K562 (cell line): ENCODE results near the gene GNPTAB. TPM values are rescaled to one million over a fixed set of nuclear protein-coding genes. Genes with fewer than 3 reads are reported as not detected.

Experiments used
- CC2D1A ChIP-seq: fragments of 450-650 bp; IDR thresholded peaks from 2 replicates; pipeline ENCODE4 v1.6.1; 2017; ENCODE audit warnings: mild to moderate bottlenecking
- FUS ChIP-seq: fragments of 200-400 bp; formaldehyde crosslinking; optimal IDR thresholded peaks from 2 replicates; pipeline ENCODE3; 2017; ENCODE audit warnings: low read depth, low read length
- GTF3C2 ChIP-seq: IDR thresholded peaks from 3 replicates; pipeline ENCODE4 v1.6.1; 2011; ENCODE audit warnings: borderline replicate concordance, mild to moderate bottlenecking, moderate library complexity; ENCODE audit not compliant: insufficient read length; ENCODE audit errors: extremely low read depth
- HNRNPK ChIP-seq: fragments of 200-400 bp; formaldehyde crosslinking; IDR thresholded peaks from one replicate; pipeline ENCODE4 v1.6.1; 2018; ENCODE audit warnings: mild to moderate bottlenecking, low read depth, low read length; ENCODE audit not compliant: poor library complexity, severe bottlenecking
- MBD1 ChIP-seq: fragments of 250-450 bp; sonication (Bioruptor Pico); IDR thresholded peaks from 2 replicates; pipeline ENCODE4 v1.8.0; 2022; ENCODE audit warnings: inconsistent platforms
- MCM3 ChIP-seq: fragments of 450-650 bp; IDR thresholded peaks from 2 replicates; pipeline ENCODE4 v1.6.1; 2016
- MYC ChIP-seq, 2 experiments: fragments of 250-450 bp in 1 of 2; sonication (Bioruptor Pico) in 1 of 2; IDR thresholded peaks; 2 replicates each; pipeline versions ENCODE4 v1.5.1 to v1.6.1; 2012 to 2021; ENCODE audit warnings: low read depth in 2 of 2, borderline replicate concordance in 1 of 2, improper control_type of control experiment in 1 of 2, low read length in 1 of 2, mild to moderate bottlenecking in 1 of 2, moderate library complexity in 1 of 2
- NCOA2 ChIP-seq, 2 experiments: fragments of 450-650 bp; IDR thresholded peaks; 2 replicates each; pipeline ENCODE4 v1.6.1; 2018; ENCODE audit warnings: mild to moderate bottlenecking in 2 of 2, moderate library complexity in 1 of 2; ENCODE audit not compliant: partially characterized antibody in 2 of 2
- RBM22 ChIP-seq: fragments of 200-400 bp; formaldehyde crosslinking; IDR thresholded peaks from 2 replicates; pipeline ENCODE4 v1.6.1; 2018; ENCODE audit warnings: low read length, low read depth; ENCODE audit not compliant: poor library complexity, severe bottlenecking
- SMAD1 ChIP-seq: fragments of 150-350 bp; IDR thresholded peaks from 2 replicates; pipeline ENCODE4 v1.6.1; 2014; ENCODE audit warnings: low read length, low read depth; ENCODE audit not compliant: partially characterized antibody
- WHSC1 ChIP-seq: IDR thresholded peaks from one replicate; pipeline ENCODE4 v1.6.1; 2012; ENCODE audit warnings: low read length, control low read depth, inconsistent platforms
- ZBTB11 ChIP-seq, 3 experiments: fragments of 200-800 bp in 1 of 3; fragments of 250-450 bp in 1 of 3; fragments of 450-650 bp in 1 of 3; sonication (Bioruptor Pico) in 1 of 3; sonication (Bioruptor generic) in 1 of 3; formaldehyde crosslinking in 1 of 3; IDR thresholded peaks; 2 replicates each; pipeline versions ENCODE4 v1.6.1 to v1.8.0; 2016 to 2022; ENCODE audit warnings: mild to moderate bottlenecking in 2 of 3, missing genetic modification characterization in 2 of 3, missing compliant biosample characterization in 1 of 3, moderate library complexity in 1 of 3
- ZKSCAN3 ChIP-seq: fragments of 250-450 bp; sonication (Bioruptor Pico); IDR thresholded peaks from 2 replicates; pipeline ENCODE4 v1.4.0; 2020
- ZNF431 ChIP-seq: sonication (generic); formaldehyde crosslinking; IDR thresholded peaks from 2 replicates; pipeline ENCODE4 v1.8.0; 2022; ENCODE audit warnings: mild to moderate bottlenecking, missing genetic modification reagents
- ZNF76 ChIP-seq: fragments of 250-450 bp; sonication (Bioruptor Pico); IDR thresholded peaks from 2 replicates; pipeline ENCODE4 v1.4.0; 2020; ENCODE audit warnings: mild to moderate bottlenecking, moderate library complexity, borderline replicate concordance
- polyA plus RNA-seq, 8 experiments: library from polyadenylated mRNA; depleted of rRNA in 4 of 8; stranded (reverse) in 5 of 8; unstranded in 3 of 8; fragments of >200 nt; fragmentation: Nextera tagmentation in 2 of 8; fragmentation: Illumina TruSeq in 1 of 8; extraction: Ambion mirVana in 2 of 8; extraction: Trizol in 1 of 8; gene quantifications; 2 replicates each; pipeline versions ENCODE4 v1.2.1 to v1.2.3, GENCODE V29; 2011 to 2014; ENCODE audit warnings: inconsistent platforms in 1 of 8, missing spikeins in 1 of 8
- total RNA-seq, 7 experiments: library from RNA; depleted of rRNA in 6 of 7; stranded (reverse); fragments of >200 nt in 6 of 7; fragmentation: Illumina TruSeq in 2 of 7; extraction: Trizol in 2 of 7; gene quantifications; 2 replicates each; pipeline versions ENCODE4 v1.2.1 to v1.2.3, GENCODE V29; 2011 to 2021; ENCODE audit warnings: low replicate concordance in 1 of 7
- TF ChIP-seq, protein P1 (sequence below): sonication (generic); formaldehyde crosslinking; IDR thresholded peaks from 2 replicates; pipeline ENCODE4 v1.8.0; 2022; ENCODE audit warnings: mild to moderate bottlenecking, missing genetic modification reagents

Gene GNPTAB
- total and polyA plus RNA-seq, 9 of the 15 experiments (the other 6 are each of a cell fraction or from before 2014, with no cell fraction given), result 5.9 to 23.2 (median 19.3) TPM

GRCh38 chr12:101697197-101697929 is 133.4 kb downstream of the GNPTAB start, which contains the start of gene CHPT1 (continued):
- TF ChIP-seq, protein P1, sequence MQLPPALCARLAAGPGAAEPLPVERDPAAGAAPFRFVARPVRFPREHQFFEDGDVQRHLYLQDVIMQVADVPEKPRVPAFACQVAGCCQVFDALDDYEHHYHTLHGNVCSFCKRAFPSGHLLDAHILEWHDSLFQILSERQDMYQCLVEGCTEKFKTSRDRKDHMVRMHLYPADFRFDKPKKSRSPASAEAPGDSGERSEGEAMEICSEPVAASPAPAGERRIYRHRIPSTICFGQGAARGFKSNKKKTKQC (CRISPR knock-in tag), result no peak
- TF ChIP-seq MCM3, result no peak
- TF ChIP-seq WHSC1, result no peak
- no peak for TF ChIP-seq GTF3C2
- TF ChIP-seq FUS, result no peak
- no peak for TF ChIP-seq HNRNPK
- no peak for TF ChIP-seq ZNF76 (CRISPR knock-in tag)
- no peak for TF ChIP-seq NCOA2 (IDR thresholded peaks at IDR 0.05; ENCODE audit: partially characterized antibody in 2 of 2)
- no peak for TF ChIP-seq CC2D1A
- no peak for TF ChIP-seq RBM22
- no peak for TF ChIP-seq ZNF431
- TF ChIP-seq SMAD1, result no peak
- TF ChIP-seq MBD1, result no peak
- TF ChIP-seq MYC (IDR thresholded peaks at IDR 0.05; ENCODE audit: low read depth, low read length), result 0 out of 2 replicates have a peak, but pooled peaks have one; percentile 21
- peak; percentile 76; the same call in 1 of the 2 replicates for TF ChIP-seq MYC (CRISPR knock-in tag; IDR thresholded peaks at IDR 0.05; ENCODE audit: borderline replicate concordance, low read depth)
- no peak for TF ChIP-seq ZKSCAN3 (CRISPR knock-in tag)
- TF ChIP-seq ZBTB11 (CRISPR knock-in tag; IDR thresholded peaks at IDR 0.05), result 0 out of 6 replicates have a peak, but pooled peaks of 1 of the 3 experiments have one; percentile 14
